22Rv1 (cell line): ENCODE results near the gene IP6K3.

Experiments
- CTCF ChIP-seq: fragments of 450-650 bp; IDR thresholded peaks from 2 replicates; pipeline ENCODE4 v1.5.1; 2017; ENCODE audit warnings: mild to moderate bottlenecking
- ZFX ChIP-seq: fragments of 450-650 bp; IDR thresholded peaks from 2 replicates; pipeline ENCODE4 v1.6.1; 2017; ENCODE audit warnings: antibody characterized with exemption, borderline replicate concordance

- TF ChIP-seq CTCF (no peak), ZFX (no peak)
These were observed 53.3 kb downstream of the IP6K3 start for GRCh38 chr6:33693186-33694105.
